Adipocyte (in vitro differentiated cells): ENCODE measurements around the gene TSSK6.

Experiments used
- DNase-seq: peaks from one replicate; pipeline ENCODE4 v3.0.0-alpha.2; 2015; ENCODE audit warnings: low read depth
- H3K27me3 ChIP-seq: replicated peaks from 2 replicates; pipeline ENCODE4 v1.7.0; 2013; ENCODE audit warnings: mild to moderate bottlenecking, low read length, moderate library complexity; ENCODE audit not compliant: control insufficient read depth, insufficient read depth
- H3K36me3 ChIP-seq: 2 replicates; pipeline ENCODE4 v1.7.0; 2013; ENCODE audit warnings: low read length, mild to moderate bottlenecking, moderate library complexity; ENCODE audit not compliant: control insufficient read depth, insufficient read depth, severe bottlenecking
- H3K4me1 ChIP-seq: 2 replicates; pipeline ENCODE4 v1.7.0; 2013; ENCODE audit warnings: mild to moderate bottlenecking, low read length, moderate library complexity; ENCODE audit not compliant: control insufficient read depth, insufficient read depth
- H3K4me3 ChIP-seq: 2 replicates; pipeline ENCODE4 v1.7.0; 2013; ENCODE audit warnings: mild to moderate bottlenecking, low read length, moderate library complexity
- H3K9ac ChIP-seq: 2 replicates; pipeline ENCODE4 v1.7.0; 2013; ENCODE audit warnings: mild to moderate bottlenecking, low read length, moderate library complexity
- H3K9me3 ChIP-seq: 2 replicates; pipeline ENCODE4 v1.7.0; 2013; ENCODE audit warnings: mild to moderate bottlenecking, low read length, moderate library complexity; ENCODE audit not compliant: control insufficient read depth

The TSSK6 gene

GRCh38 chr19:19551853-19552192 lies 36.5 kb upstream of the TSSK6 start:
- Histone ChIP-seq H3K4me3 (no peak overlapping the region), H3K4me1 (peaks cover 18% of the 10 kb centered on the region), H3K27me3 (peaks cover 14% of the 10 kb centered on the region), H3K9me3 (no peaks in the 10 kb centered on the region), H3K9ac (no peak overlapping the region), H3K36me3 (no peaks in the 10 kb centered on the region)
- DNase-seq, result peak; percentile 32

GRCh38 chr19:19550972-19551852 lies 35.9 kb upstream of the TSSK6 start:
- H3K27me3 ChIP-seq, result peaks cover 14% of the 10 kb centered on the region
- H3K9me3 ChIP-seq, result no peaks in the 10 kb centered on the region
- DNase-seq, result no peak
- H3K4me1 ChIP-seq, result peaks cover 22% of the 10 kb centered on the region
- H3K4me3 ChIP-seq, result no peak overlapping the region
- H3K9ac ChIP-seq, result no peak overlapping the region
- no peaks in the 10 kb centered on the region for H3K36me3 ChIP-seq

- Histone ChIP-seq H3K4me1 (peaks cover 22% of the 10 kb centered on the region), H3K9ac (no peak overlapping the region), H3K9me3 (no peaks in the 10 kb centered on the region), H3K27me3 (peaks cover 14% of the 10 kb centered on the region), H3K36me3 (no peaks in the 10 kb centered on the region), H3K4me3 (no peak overlapping the region)
- peak; percentile 36 for DNase-seq
Observed at GRCh38 chr19:19550485-19550929, 35.2 kb upstream of the TSSK6 start.

GRCh38 chr19:19549804-19550464 lies 34.6 kb upstream of the TSSK6 start:
- DNase-seq, result no peak
- no peaks in the 10 kb centered on the region for H3K36me3 ChIP-seq
- no peak overlapping the region for H3K9ac ChIP-seq
- peaks cover 22% of the 10 kb centered on the region for H3K4me1 ChIP-seq
- H3K9me3 ChIP-seq, result no peaks in the 10 kb centered on the region
- H3K4me3 ChIP-seq, result no peak overlapping the region
- peaks cover 14% of the 10 kb centered on the region for H3K27me3 ChIP-seq

GRCh38 chr19:19548915-19549759 lies 33.8 kb upstream of the TSSK6 start:
- DNase-seq, result peak; percentile 15
- H3K9me3 ChIP-seq, result no peaks in the 10 kb centered on the region
- H3K27me3 ChIP-seq, result peaks cover 11% of the 10 kb centered on the region
- H3K9ac ChIP-seq, result no peak overlapping the region
- no peaks in the 10 kb centered on the region for H3K36me3 ChIP-seq
- no peak overlapping the region for H3K4me3 ChIP-seq
- H3K4me1 ChIP-seq, result peaks cover 22% of the 10 kb centered on the region

GRCh38 chr19:19547674-19548336 lies 32.5 kb upstream of the TSSK6 start:
- H3K9me3 ChIP-seq, result no peaks in the 10 kb centered on the region
- H3K36me3 ChIP-seq, result no peaks in the 10 kb centered on the region
- no peak overlapping the region for H3K9ac ChIP-seq
- H3K27me3 ChIP-seq, result peaks cover 13% of the 10 kb centered on the region
- DNase-seq, result no peak
- H3K4me3 ChIP-seq, result no peak overlapping the region
- H3K4me1 ChIP-seq, result peaks cover 17% of the 10 kb centered on the region

GRCh38 chr19:19546751-19547162 lies 31.4 kb upstream of the TSSK6 start:
- Histone ChIP-seq H3K4me1 (peaks cover 17% of the 10 kb centered on the region), H3K27me3 (peaks cover 21% of the 10 kb centered on the region), H3K4me3 (no peak overlapping the region), H3K36me3 (no peaks in the 10 kb centered on the region), H3K9me3 (no peaks in the 10 kb centered on the region), H3K9ac (no peak overlapping the region)
- DNase-seq, result peak; percentile 46

GRCh38 chr19:19545707-19546106 lies 30.4 kb upstream of the TSSK6 start:
- Histone ChIP-seq H3K9ac (no peak overlapping the region), H3K9me3 (no peaks in the 10 kb centered on the region), H3K4me1 (peaks cover 17% of the 10 kb centered on the region), H3K36me3 (no peaks in the 10 kb centered on the region), H3K27me3 (peaks cover 31% of the 10 kb centered on the region), H3K4me3 (no peak overlapping the region)
- no peak for DNase-seq

GRCh38 chr19:19544954-19545591 lies 29.7 kb upstream of the TSSK6 start:
- peaks cover 34% of the 10 kb centered on the region for H3K27me3 ChIP-seq
- peaks cover 11% of the 10 kb centered on the region for H3K4me1 ChIP-seq
- H3K9ac ChIP-seq, result no peak overlapping the region
- DNase-seq, result no peak
- no peaks in the 10 kb centered on the region for H3K9me3 ChIP-seq
- no peak overlapping the region for H3K4me3 ChIP-seq
- no peaks in the 10 kb centered on the region for H3K36me3 ChIP-seq

GRCh38 chr19:19544257-19544953 lies 29.1 kb upstream of the TSSK6 start:
- H3K9me3 ChIP-seq, result no peaks in the 10 kb centered on the region
- no peak overlapping the region for H3K9ac ChIP-seq
- DNase-seq, result no peak
- peaks cover 4% of the 10 kb centered on the region for H3K4me1 ChIP-seq
- H3K4me3 ChIP-seq, result no peak overlapping the region
- peaks cover 34% of the 10 kb centered on the region for H3K27me3 ChIP-seq
- no peaks in the 10 kb centered on the region for H3K36me3 ChIP-seq
